ENCODE results near the gene ACOT12.

Gene ACOT12

DNA sequence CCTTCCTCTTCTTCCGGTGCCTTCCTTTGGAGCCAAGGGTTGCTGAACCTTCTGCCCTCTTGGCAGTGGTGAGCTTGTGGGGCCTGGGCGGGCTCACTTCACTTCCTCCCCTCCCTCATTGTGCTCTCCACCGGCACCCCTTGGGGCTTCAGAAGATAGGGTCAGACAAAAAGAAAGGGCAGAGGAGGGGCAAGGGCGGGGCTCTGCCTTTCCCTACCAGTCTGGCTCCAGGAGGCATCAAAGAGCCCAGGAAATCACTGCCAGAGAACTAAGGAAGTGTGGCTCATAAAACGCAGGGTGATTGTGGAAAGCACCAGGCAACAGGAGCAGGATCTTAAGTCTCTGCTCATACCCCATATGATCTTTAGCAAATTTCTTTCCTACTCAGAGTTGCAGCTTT is 34.8 kb downstream of the ACOT12 start:
- no peak overlapping the region for H2AFZ ChIP-seq (ENCODE audit: low read depth, low read length)
- H3K4me1 ChIP-seq (ENCODE audit: low read length) = no peaks in the 10 kb centered on the region
- H3K9me3 ChIP-seq (ENCODE audit: insufficient read depth, low read length) = no peaks in the 10 kb centered on the region
- H3K4me2 ChIP-seq (ENCODE audit: low read length) = no peak overlapping the region
- TF ChIP-seq, protein P1, sequence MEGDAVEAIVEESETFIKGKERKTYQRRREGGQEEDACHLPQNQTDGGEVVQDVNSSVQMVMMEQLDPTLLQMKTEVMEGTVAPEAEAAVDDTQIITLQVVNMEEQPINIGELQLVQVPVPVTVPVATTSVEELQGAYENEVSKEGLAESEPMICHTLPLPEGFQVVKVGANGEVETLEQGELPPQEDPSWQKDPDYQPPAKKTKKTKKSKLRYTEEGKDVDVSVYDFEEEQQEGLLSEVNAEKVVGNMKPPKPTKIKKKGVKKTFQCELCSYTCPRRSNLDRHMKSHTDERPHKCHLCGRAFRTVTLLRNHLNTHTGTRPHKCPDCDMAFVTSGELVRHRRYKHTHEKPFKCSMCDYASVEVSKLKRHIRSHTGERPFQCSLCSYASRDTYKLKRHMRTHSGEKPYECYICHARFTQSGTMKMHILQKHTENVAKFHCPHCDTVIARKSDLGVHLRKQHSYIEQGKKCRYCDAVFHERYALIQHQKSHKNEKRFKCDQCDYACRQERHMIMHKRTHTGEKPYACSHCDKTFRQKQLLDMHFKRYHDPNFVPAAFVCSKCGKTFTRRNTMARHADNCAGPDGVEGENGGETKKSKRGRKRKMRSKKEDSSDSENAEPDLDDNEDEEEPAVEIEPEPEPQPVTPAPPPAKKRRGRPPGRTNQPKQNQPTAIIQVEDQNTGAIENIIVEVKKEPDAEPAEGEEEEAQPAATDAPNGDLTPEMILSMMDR (IDR thresholded peaks at IDR 0.05; ENCODE audit: low read depth, low read length) = no peak
- no peak for TF ChIP-seq EZH2phosphoT487 (IDR thresholded peaks at IDR 0.05; ENCODE audit: low read depth)
- no peaks in the 10 kb centered on the region for H3K36me3 ChIP-seq (replicated peaks; ENCODE audit: low read depth, low read length)
- no peak overlapping the region for H3K9ac ChIP-seq (ENCODE audit: low read length)
- H3K27me3 ChIP-seq (ENCODE audit: low read depth, low read length) = no peaks in the 10 kb centered on the region
- no peak overlapping the region for H3K27ac ChIP-seq (ENCODE audit: low read length)
- no peak overlapping the region for H3K4me3 ChIP-seq (ENCODE audit: low read length)
- no peaks in the 10 kb centered on the region for H4K20me1 ChIP-seq (ENCODE audit: insufficient read depth, low read length)
- H3K79me2 ChIP-seq (ENCODE audit: low read length) = no peaks in the 10 kb centered on the region

- Histone ChIP-seq H3K27ac (ENCODE audit: low read length) (no peak overlapping the region), H3K36me3 (replicated peaks; ENCODE audit: low read depth, low read length) (no peaks in the 10 kb centered on the region), H3K79me2 (ENCODE audit: low read length) (no peaks in the 10 kb centered on the region), H3K4me2 (ENCODE audit: low read length) (no peak overlapping the region), H3K27me3 (ENCODE audit: low read depth, low read length) (no peaks in the 10 kb centered on the region), H3K9me3 (ENCODE audit: insufficient read depth, low read length) (no peaks in the 10 kb centered on the region), H3K4me3 (ENCODE audit: low read length) (no peak overlapping the region), H2AFZ (ENCODE audit: low read depth, low read length) (no peak overlapping the region), H4K20me1 (ENCODE audit: insufficient read depth, low read length) (no peaks in the 10 kb centered on the region), H3K9ac (ENCODE audit: low read length) (no peak overlapping the region), H3K4me1 (ENCODE audit: low read length) (no peaks in the 10 kb centered on the region)
- TF ChIP-seq EZH2phosphoT487 (IDR thresholded peaks at IDR 0.05; ENCODE audit: low read depth) = no peak
- TF ChIP-seq, protein P1 (IDR thresholded peaks at IDR 0.05; ENCODE audit: low read depth, low read length) = no peak
Measured at GRCh38 chr5:81355291-81356251, 38.4 kb downstream of the ACOT12 start.

- no peaks in the 10 kb centered on the region for H3K36me3 ChIP-seq (replicated peaks; ENCODE audit: low read depth, low read length)
- H3K4me1 ChIP-seq (ENCODE audit: low read length) = no peaks in the 10 kb centered on the region
- H3K79me2 ChIP-seq (ENCODE audit: low read length) = no peaks in the 10 kb centered on the region
- H3K9ac ChIP-seq (ENCODE audit: low read length) = no peak overlapping the region
- no peaks in the 10 kb centered on the region for H3K27me3 ChIP-seq (ENCODE audit: low read depth, low read length)
- no peak overlapping the region for H2AFZ ChIP-seq (ENCODE audit: low read depth, low read length)
- no peak overlapping the region for H3K4me2 ChIP-seq (ENCODE audit: low read length)
- H3K9me3 ChIP-seq (ENCODE audit: insufficient read depth, low read length) = no peaks in the 10 kb centered on the region
- H3K4me3 ChIP-seq (ENCODE audit: low read length) = no peak overlapping the region
- no peak overlapping the region for H3K27ac ChIP-seq (ENCODE audit: low read length)
- H4K20me1 ChIP-seq (ENCODE audit: insufficient read depth, low read length) = no peaks in the 10 kb centered on the region
- TF ChIP-seq, protein P1 (IDR thresholded peaks at IDR 0.05; ENCODE audit: low read depth, low read length) = no peak
Measured at GRCh38 chr5:81354093-81354492, 39.8 kb downstream of the ACOT12 start.

- peak overlapping the region; percentile 33 for H3K4me2 ChIP-seq (ENCODE audit: low read length)
- TF ChIP-seq, protein P1 (IDR thresholded peaks at IDR 0.05; ENCODE audit: low read depth, low read length) = no peak
- no peak for TF ChIP-seq EZH2phosphoT487 (IDR thresholded peaks at IDR 0.05; ENCODE audit: low read depth)
Measured at GRCh38 chr5:81353189-81353588, 40.7 kb downstream of the ACOT12 start.

More at GRCh38 chr5:81353189-81353588, 40.7 kb downstream of the ACOT12 start:
- Histone ChIP-seq H3K27me3 (ENCODE audit: low read depth, low read length) (no peaks in the 10 kb centered on the region), H2AFZ (ENCODE audit: low read depth, low read length) (no peak overlapping the region), H3K27ac (ENCODE audit: low read length) (no peak overlapping the region), H3K79me2 (ENCODE audit: low read length) (no peaks in the 10 kb centered on the region), H3K9me3 (ENCODE audit: insufficient read depth, low read length) (no peaks in the 10 kb centered on the region), H3K9ac (ENCODE audit: low read length) (no peak overlapping the region), H3K4me3 (ENCODE audit: low read length) (no peak overlapping the region), H3K4me1 (ENCODE audit: low read length) (no peaks in the 10 kb centered on the region), H3K36me3 (replicated peaks; ENCODE audit: low read depth, low read length) (no peaks in the 10 kb centered on the region), H4K20me1 (ENCODE audit: insufficient read depth, low read length) (no peaks in the 10 kb centered on the region)

Measured in OCI-LY3 (cell line).